Keratinocyte (primary cell): ENCODE results near the gene TMEM132A. TPM values are rescaled to one million over a fixed set of nuclear protein-coding genes. Genes with fewer than 3 reads are reported as not detected.

ENCODE experiments used
- DNase-seq: peaks from one replicate; pipeline ENCODE4 v3.0.0-alpha.2; 2011; ENCODE audit warnings: low read depth, missing footprints, low spot score
- FAIRE-seq: peaks from 2 replicates; lab custom pipeline; 2011; peaks lifted over from hg19 to GRCh38; lab: Jason Lieb, UNC
- H2AFZ ChIP-seq: 2 replicates; pipeline ENCODE4 v1.6.0; 2012; ENCODE audit warnings: low read length, control low read depth, inconsistent platforms; ENCODE audit not compliant: control insufficient read depth
- H3K27ac ChIP-seq: 2 replicates; pipeline ENCODE4 v1.5.1; 2011; ENCODE audit warnings: low read length; ENCODE audit not compliant: control insufficient read depth, insufficient read depth
- H3K27me3 ChIP-seq: 3 replicates; pipeline ENCODE4 v1.6.0; 2011; ENCODE audit warnings: low read length; ENCODE audit not compliant: control insufficient read depth, insufficient read depth; ENCODE audit errors: extremely low read depth
- H3K36me3 ChIP-seq, 2 experiments: 2 replicates in 1 of 2; 3 replicates in 1 of 2; pipeline ENCODE4 v1.5.1; 2011; ENCODE audit warnings: low read length in 2 of 2, mild to moderate bottlenecking in 1 of 2; ENCODE audit not compliant: control insufficient read depth in 2 of 2, insufficient read depth in 2 of 2; ENCODE audit errors: extremely low read depth in 1 of 2
- H3K4me1 ChIP-seq: 3 replicates; pipeline ENCODE4 v1.5.1; 2011; ENCODE audit warnings: low read length; ENCODE audit not compliant: control insufficient read depth, insufficient read depth; ENCODE audit errors: extremely low read depth
- H3K4me2 ChIP-seq: 3 replicates; pipeline ENCODE4 v1.6.0; 2011; ENCODE audit warnings: low read depth, low read length; ENCODE audit not compliant: control insufficient read depth, insufficient read depth; ENCODE audit errors: extremely low read depth
- H3K4me3 ChIP-seq, 3 experiments: fragments of 200-600 bp in 1 of 3; sonication (generic) in 1 of 3; 2 replicates in 2 of 3; 3 replicates in 1 of 3; pipeline ENCODE4 v1.5.1; 2011 to 2016; ENCODE audit warnings: low read length in 3 of 3, mild to moderate bottlenecking in 3 of 3, control low read depth in 2 of 3, inconsistent platforms in 1 of 3, low read depth in 1 of 3, mixed read lengths in 1 of 3, mixed run types in 1 of 3, moderate library complexity in 1 of 3; ENCODE audit not compliant: control insufficient read depth in 2 of 3, insufficient read depth in 2 of 3; ENCODE audit errors: extremely low read depth in 1 of 3
- H3K79me2 ChIP-seq: 2 replicates; pipeline ENCODE4 v1.6.0; 2012; ENCODE audit warnings: low read length; ENCODE audit not compliant: control insufficient read depth, insufficient read depth
- H3K9ac ChIP-seq: 3 replicates; pipeline ENCODE4 v1.6.0; 2011; ENCODE audit warnings: low read length; ENCODE audit not compliant: control insufficient read depth, insufficient read depth; ENCODE audit errors: extremely low read depth
- H3K9me1 ChIP-seq: 3 replicates; pipeline ENCODE4 v1.6.0; 2011; ENCODE audit warnings: low read length; ENCODE audit not compliant: control insufficient read depth, insufficient read depth; ENCODE audit errors: extremely low read depth
- H3K9me3 ChIP-seq: 2 replicates; pipeline ENCODE4 v1.5.1; 2012; ENCODE audit warnings: low read depth, low read length; ENCODE audit not compliant: control insufficient read depth
- H4K20me1 ChIP-seq: 3 replicates; pipeline ENCODE4 v1.6.0; 2011; ENCODE audit warnings: low read length; ENCODE audit not compliant: control insufficient read depth, insufficient read depth; ENCODE audit errors: extremely low read depth
- EZH2 ChIP-seq: IDR thresholded peaks from one replicate; pipeline ENCODE4 v1.6.1; 2012; ENCODE audit warnings: inconsistent platforms, mild to moderate bottlenecking, low read length, moderate library complexity
- dilution Hi-C: fragments of 300-500 bp; cut with MboI; formaldehyde crosslinking; loops from one replicate; pipeline ENCODE4 v1.7.0; 2020; ENCODE audit warnings: low sequenced_read_pairs; ENCODE audit not compliant: extremely low pct_ligation_motif_present
- polyA plus RNA-seq, 5 experiments: library from polyadenylated mRNA; depleted of rRNA in 3 of 5; stranded (reverse) in 3 of 5; stranded (forward) in 1 of 5; unstranded in 1 of 5; fragments of >200 nt; gene quantifications; 1 replicate in 1 of 5; 2 replicates in 3 of 5; 3 replicates in 1 of 5; pipeline versions ENCODE4 v1.2.1 to v1.2.3, GENCODE V29; 2011 to 2012; ENCODE audit warnings: missing spikeins in 2 of 5, low read depth in 1 of 5, low replicate concordance in 1 of 5
- TF ChIP-seq, protein P1 (sequence below), 3 experiments: IDR thresholded peaks in 1 of 3; conservative IDR thresholded peaks in 1 of 3; optimal IDR thresholded peaks in 1 of 3; 2 replicates in 2 of 3; 3 replicates in 1 of 3; pipeline versions ENCODE3 to v1.5.1; 2011; ENCODE audit warnings: low read length in 3 of 3, mild to moderate bottlenecking in 3 of 3, moderate library complexity in 2 of 3, control low read depth in 1 of 3, inconsistent platforms in 1 of 3; ENCODE audit not compliant: insufficient read depth in 2 of 3; ENCODE audit errors: extremely low read depth in 1 of 3

The TMEM132A gene
- polyA plus RNA-seq, 1 donor (not counting 4 experiments of a cell fraction or from before 2014, with no cell fraction given), result 16.6 TPM

DNA sequence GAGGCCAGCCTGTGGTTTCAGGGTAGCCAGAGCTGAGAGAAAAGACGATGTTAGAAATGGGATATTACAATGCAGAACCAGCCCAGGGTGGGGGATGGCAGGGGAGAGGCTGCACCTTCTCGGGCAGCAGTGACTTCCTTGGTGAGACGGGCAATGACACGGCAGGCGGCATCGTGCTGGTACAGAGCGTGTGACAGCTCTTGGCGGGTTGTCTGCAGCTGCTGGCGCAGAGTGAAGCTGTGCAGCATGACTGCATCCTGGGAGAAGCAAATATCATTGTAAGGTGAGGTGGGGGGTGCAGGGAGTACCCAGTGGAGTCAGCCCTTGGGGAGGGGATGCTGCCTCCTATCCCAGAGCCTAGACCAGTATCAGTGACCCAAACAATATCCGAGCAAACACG is 21.6 kb upstream of the TMEM132A start:
- Histone ChIP-seq H3K9ac (no peak overlapping the region), H2AFZ (no peak overlapping the region), H3K4me1 (peaks cover 11% of the 10 kb centered on the region), H3K36me3 (peaks cover 23 to 42% of the 10 kb centered on the region in 2 experiments), H3K4me3 (no peak overlapping the region), H3K27me3 (no peaks in the 10 kb centered on the region), H3K9me3 (no peaks in the 10 kb centered on the region), H3K27ac (no peak overlapping the region), H3K79me2 (peaks cover 39% of the 10 kb centered on the region), H3K9me1 (no peaks in the 10 kb centered on the region), H3K4me2 (no peak overlapping the region), H4K20me1 (peaks cover 10% of the 10 kb centered on the region)
- no peak for FAIRE-seq
- TF ChIP-seq EZH2, result no peak
- TF ChIP-seq, protein P1, sequence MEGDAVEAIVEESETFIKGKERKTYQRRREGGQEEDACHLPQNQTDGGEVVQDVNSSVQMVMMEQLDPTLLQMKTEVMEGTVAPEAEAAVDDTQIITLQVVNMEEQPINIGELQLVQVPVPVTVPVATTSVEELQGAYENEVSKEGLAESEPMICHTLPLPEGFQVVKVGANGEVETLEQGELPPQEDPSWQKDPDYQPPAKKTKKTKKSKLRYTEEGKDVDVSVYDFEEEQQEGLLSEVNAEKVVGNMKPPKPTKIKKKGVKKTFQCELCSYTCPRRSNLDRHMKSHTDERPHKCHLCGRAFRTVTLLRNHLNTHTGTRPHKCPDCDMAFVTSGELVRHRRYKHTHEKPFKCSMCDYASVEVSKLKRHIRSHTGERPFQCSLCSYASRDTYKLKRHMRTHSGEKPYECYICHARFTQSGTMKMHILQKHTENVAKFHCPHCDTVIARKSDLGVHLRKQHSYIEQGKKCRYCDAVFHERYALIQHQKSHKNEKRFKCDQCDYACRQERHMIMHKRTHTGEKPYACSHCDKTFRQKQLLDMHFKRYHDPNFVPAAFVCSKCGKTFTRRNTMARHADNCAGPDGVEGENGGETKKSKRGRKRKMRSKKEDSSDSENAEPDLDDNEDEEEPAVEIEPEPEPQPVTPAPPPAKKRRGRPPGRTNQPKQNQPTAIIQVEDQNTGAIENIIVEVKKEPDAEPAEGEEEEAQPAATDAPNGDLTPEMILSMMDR (optimal IDR thresholded peaks at IDR 0.05 in 1 of 3, IDR thresholded peaks at IDR 0.05 in 1 of 3, conservative IDR thresholded peaks at IDR 0.05 in 1 of 3; ENCODE audit: extremely low read depth in 1 of 3, insufficient read depth in 2 of 3, low read length in 3 of 3), result no peak
- no peak for DNase-seq
- dilution Hi-C loops, result no loop called here

DNA sequence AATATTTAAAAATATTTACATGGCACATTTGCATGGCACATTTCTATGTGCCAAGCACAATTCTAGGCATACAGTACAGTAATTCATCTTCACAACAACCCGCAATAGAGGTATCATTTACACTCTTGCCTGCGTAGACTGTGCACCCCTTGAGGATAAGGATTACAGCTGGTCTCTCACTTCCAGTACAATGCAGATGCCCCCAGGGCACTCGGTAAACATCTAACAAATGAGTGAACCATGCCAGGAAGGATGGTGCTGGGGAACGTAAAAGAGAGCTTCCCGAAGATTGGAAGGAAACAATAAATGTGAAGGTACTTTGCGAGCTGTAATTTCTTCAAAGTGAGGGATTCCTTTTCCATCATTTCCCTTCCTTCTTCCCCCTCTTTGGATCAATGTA is 19.2 kb upstream of the TMEM132A start:
- Histone ChIP-seq H3K27ac (peak overlapping the region; percentile 93), H3K4me3 (peak overlapping the region; percentile 79 to 93 (median 80)), H3K9me1 (no peaks in the 10 kb centered on the region), H4K20me1 (peaks cover 10% of the 10 kb centered on the region), H2AFZ (no peak overlapping the region), H3K79me2 (peaks cover 39% of the 10 kb centered on the region), H3K9me3 (no peaks in the 10 kb centered on the region), H3K27me3 (no peaks in the 10 kb centered on the region), H3K4me1 (peaks cover 11% of the 10 kb centered on the region), H3K9ac (peak overlapping the region; percentile 94), H3K36me3 (peaks cover 14 to 30% of the 10 kb centered on the region in 2 experiments), H3K4me2 (peak overlapping the region; percentile 81)
- no peak for DNase-seq
- TF ChIP-seq EZH2, result no peak
- TF ChIP-seq, protein P1 (optimal IDR thresholded peaks at IDR 0.05 in 1 of 3, IDR thresholded peaks at IDR 0.05 in 1 of 3, conservative IDR thresholded peaks at IDR 0.05 in 1 of 3; ENCODE audit: extremely low read depth in 1 of 3, insufficient read depth in 2 of 3, low read length in 3 of 3), result no peak
- dilution Hi-C loops, result no loop called here
- no peak for FAIRE-seq
